Upper lobe of left lung (tissue), 4 donors: ENCODE measurements around the gene PYCR2.

ENCODE experiments used
- EP300 ChIP-seq, 4 donors: sonication (generic); formaldehyde crosslinking; IDR thresholded peaks; one replicate each; pipeline ENCODE4 v1.5.1; 2017; ENCODE audit warnings: antibody characterized with exemption in 4 of 4, control low read depth in 2 of 4
- POLR2AphosphoS5 ChIP-seq, 2 donors: sonication (generic); formaldehyde crosslinking; IDR thresholded peaks; one replicate each; pipeline ENCODE4 v1.5.1; 2017; ENCODE audit warnings: antibody characterized with exemption in 2 of 2

GRCh38 chr1:225888898-225889601 is 35.0 kb downstream of the PYCR2 start, which contains the start of gene LEFTY1:
- TF ChIP-seq POLR2AphosphoS5 (IDR thresholded peaks at IDR 0.05) (no peak), EP300 (IDR thresholded peaks at IDR 0.05) (no peak)
